ENCODE measurements around the gene TMLHE. TPM values are rescaled to one million over a fixed set of nuclear protein-coding genes. Genes with fewer than 3 reads are reported as not detected.
A peak's percentile ranks its signal among the peaks of the same experiment; 100 is the strongest.

TMLHE gene
- total RNA-seq, 4 donors from 2014 or later = 7.9 to 16.2 (median 14.4) TPM

- no peaks in the 10 kb centered on the region for H3K27me3 ChIP-seq
- intact Hi-C loops (cut with DNase I) = no loop called here
- TF ChIP-seq CTCF (IDR thresholded peaks at IDR 0.05) (no peak), POLR2A (IDR thresholded peaks at IDR 0.05) (no peak)
- H3K9me3 ChIP-seq = no peaks in the 10 kb centered on the region
- H3K4me3 ChIP-seq = peak overlapping the region in 3 of 4 donors; percentile 60 to 74 (median 71)
- peaks cover 0 to 16% (median 4%) of the 10 kb centered on the region in 3 donors for H3K4me1 ChIP-seq
- no peaks in the 10 kb centered on the region for H3K36me3 ChIP-seq
- peak overlapping the region in 3 of 4 donors; percentile 90 to 93 (median 91) for H3K27ac ChIP-seq
- WGBS, 2 donors = 10 to 38% methylated on average over 1 to 2 of the region's 2 CpGs
- DNase-seq = no peak
These were observed 1.4 kb downstream of the TMLHE start for GRCh38 chrX:155611302-155611701.

- no peak overlapping the region for H3K4me3 ChIP-seq
- intact Hi-C loops (cut with DNase I) = no loop called here
- TF ChIP-seq POLR2A (IDR thresholded peaks at IDR 0.05) = no peak
- no peak for TF ChIP-seq CTCF (IDR thresholded peaks at IDR 0.05)
- H3K9me3 ChIP-seq = peaks cover 0 to 22% (median 10%) of the 10 kb centered on the region in 3 donors
- DNase-seq = no peak
- H3K36me3 ChIP-seq = no peaks in the 10 kb centered on the region
- H3K4me1 ChIP-seq = no peaks in the 10 kb centered on the region
- no peak overlapping the region for H3K27ac ChIP-seq
- H3K27me3 ChIP-seq = no peaks in the 10 kb centered on the region
These were observed 19.8 kb downstream of the TMLHE start for GRCh38 chrX:155592981-155593380.

GRCh38 chrX:155592331-155592730 lies 20.4 kb downstream of the TMLHE start:
- Histone ChIP-seq H3K27ac (no peak overlapping the region), H3K27me3 (no peaks in the 10 kb centered on the region), H3K4me3 (no peak overlapping the region), H3K9me3 (peaks cover 0 to 25% (median 10%) of the 10 kb centered on the region in 3 donors), H3K4me1 (no peaks in the 10 kb centered on the region), H3K36me3 (no peaks in the 10 kb centered on the region)
- TF ChIP-seq CTCF (IDR thresholded peaks at IDR 0.05) = no peak
- no peak for TF ChIP-seq POLR2A (IDR thresholded peaks at IDR 0.05)
- DNase-seq = no peak
- intact Hi-C loops (cut with DNase I) = no loop called here

DNA sequence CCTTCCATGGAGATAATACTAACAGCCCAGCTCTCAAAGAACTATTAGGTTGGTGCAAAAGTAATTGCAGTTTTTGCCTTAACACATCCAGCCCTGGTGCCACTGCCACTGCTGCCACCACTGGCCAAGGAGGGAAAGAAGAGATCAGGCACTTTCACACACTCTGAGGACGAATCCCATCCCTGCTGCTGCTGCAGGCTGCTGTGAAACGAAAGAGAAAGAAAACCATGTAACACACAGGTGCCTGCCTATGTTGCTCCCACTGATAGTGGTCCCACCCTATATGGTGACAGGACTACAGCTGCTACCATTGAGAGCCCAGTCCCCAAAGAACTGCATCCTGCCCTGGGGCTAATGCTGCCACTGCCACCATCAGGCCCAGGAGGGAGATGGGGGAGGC lies 35.1 kb downstream of the TMLHE start:
- Histone ChIP-seq H3K27ac (no peak overlapping the region), H3K36me3 (no peaks in the 10 kb centered on the region)

GRCh38 chrX:155563099-155563498 lies 49.7 kb downstream of the TMLHE start:
- Histone ChIP-seq H3K9me3 (no peaks in the 10 kb centered on the region), H3K27ac (no peak overlapping the region), H3K36me3 (no peaks in the 10 kb centered on the region), H3K4me3 (no peak overlapping the region), H3K27me3 (no peaks in the 10 kb centered on the region), H3K4me1 (no peaks in the 10 kb centered on the region)
- intact Hi-C loops (cut with DNase I) = no loop called here
- no peak for TF ChIP-seq CTCF (IDR thresholded peaks at IDR 0.05)
- DNase-seq = no peak
- 29 to 100% methylated on average over 1 of the region's 1 CpG for WGBS, 2 donors

More for the DNA sequence above, 35.1 kb downstream of the TMLHE start:
- intact Hi-C loops (cut with DNase I) = no loop called here
- Histone ChIP-seq H3K27me3 (no peaks in the 10 kb centered on the region), H3K4me3 (no peak overlapping the region), H3K4me1 (no peaks in the 10 kb centered on the region), H3K9me3 (peaks cover 0 to 8% (median 0%) of the 10 kb centered on the region in 3 donors)
- WGBS, 2 donors = 47% methylated on average over 2 of the region's 2 CpGs; no CpG with 5 or more reads in 1 of the 2 donors
- TF ChIP-seq POLR2A (IDR thresholded peaks at IDR 0.05) = no peak
- TF ChIP-seq CTCF (IDR thresholded peaks at IDR 0.05) = no peak
- DNase-seq = no peak
